Cardiac fibroblast (primary cell): ENCODE data around the gene PTPRN2.

ENCODE experiments used
- DNase-seq, 2 donors: peaks; one replicate each; pipeline versions ENCODE4 v3.0.0 to v3.0.0-alpha.2; 2010; ENCODE audit warnings: low read depth in 2 of 2
- H3K4me3 ChIP-seq, 2 donors: replicated peaks in 1 of 2; 1 replicate in 1 of 2; 2 replicates in 1 of 2; pipeline ENCODE4 v1.5.1; 2011; ENCODE audit warnings: low read depth in 2 of 2, low read length in 2 of 2, mild to moderate bottlenecking in 2 of 2, moderate library complexity in 1 of 2
- CTCF ChIP-seq: IDR thresholded peaks from one replicate; pipeline ENCODE4 v1.5.1; 2011; ENCODE audit warnings: low read depth, mild to moderate bottlenecking, low read length, inconsistent platforms

PTPRN2 gene

DNA sequence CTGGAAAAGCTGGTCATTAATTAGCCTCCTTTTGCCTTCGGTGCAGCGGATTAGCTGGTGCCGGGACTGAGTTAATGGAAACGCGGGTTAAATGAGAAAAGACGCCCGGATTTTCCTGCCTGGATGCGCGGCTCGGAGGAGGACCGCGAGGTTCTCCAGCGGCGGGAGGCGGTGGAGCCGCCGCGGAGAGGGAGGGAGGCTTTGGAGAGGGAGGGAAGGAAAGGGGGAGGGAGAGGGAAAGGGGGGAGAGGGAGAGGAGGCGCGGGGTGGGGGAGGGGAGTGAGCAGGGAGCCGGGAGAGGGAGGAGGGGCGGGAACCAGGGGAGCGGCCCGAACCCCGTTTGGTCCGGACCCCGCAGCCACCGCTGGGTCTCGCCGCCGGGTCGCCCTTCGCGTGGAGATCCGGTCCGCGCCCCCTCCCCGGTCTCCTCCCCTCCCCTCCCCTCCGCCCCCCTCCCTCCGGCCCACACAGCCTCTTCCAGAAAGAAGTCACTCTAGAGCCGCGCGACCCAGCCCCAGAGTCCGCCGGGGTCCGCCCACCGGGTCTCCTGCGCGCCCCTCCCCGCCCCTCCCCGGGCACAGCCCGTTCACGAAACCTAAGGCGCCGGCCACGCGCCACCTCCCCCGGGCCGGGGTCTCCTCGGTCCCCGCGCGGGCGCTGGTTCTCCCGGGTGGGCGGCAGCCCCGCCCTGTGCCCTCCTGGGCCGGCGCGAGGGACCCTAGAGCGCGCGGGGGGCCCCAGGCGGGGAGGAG lies 903.3 kb downstream of the PTPRN2 start:
- no peak for DNase-seq
- H3K4me3 ChIP-seq: no peak overlapping the region
- TF ChIP-seq CTCF: no peak

DNA sequence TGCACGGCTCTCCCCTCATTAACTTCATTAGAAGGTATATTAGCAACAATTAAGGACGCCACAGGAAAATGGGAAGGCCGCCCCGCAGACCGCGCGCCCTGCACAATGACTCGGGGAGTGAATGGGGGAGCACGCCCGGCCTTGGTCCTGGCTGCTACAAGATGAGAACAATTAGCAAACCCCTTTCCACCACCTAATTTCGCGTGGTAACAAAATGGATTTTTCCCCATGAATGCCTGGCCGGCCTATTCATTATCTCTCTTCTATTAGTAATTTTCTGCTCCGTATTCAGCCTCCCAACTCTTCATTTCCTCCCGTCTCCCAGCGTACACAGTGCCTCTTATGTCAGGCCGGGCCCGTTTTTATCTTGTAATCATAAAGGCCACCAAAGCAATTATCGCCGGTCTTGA lies 903.9 kb downstream of the PTPRN2 start:
- DNase-seq: no peak
- no peak for TF ChIP-seq CTCF
- no peak overlapping the region for H3K4me3 ChIP-seq

DNA sequence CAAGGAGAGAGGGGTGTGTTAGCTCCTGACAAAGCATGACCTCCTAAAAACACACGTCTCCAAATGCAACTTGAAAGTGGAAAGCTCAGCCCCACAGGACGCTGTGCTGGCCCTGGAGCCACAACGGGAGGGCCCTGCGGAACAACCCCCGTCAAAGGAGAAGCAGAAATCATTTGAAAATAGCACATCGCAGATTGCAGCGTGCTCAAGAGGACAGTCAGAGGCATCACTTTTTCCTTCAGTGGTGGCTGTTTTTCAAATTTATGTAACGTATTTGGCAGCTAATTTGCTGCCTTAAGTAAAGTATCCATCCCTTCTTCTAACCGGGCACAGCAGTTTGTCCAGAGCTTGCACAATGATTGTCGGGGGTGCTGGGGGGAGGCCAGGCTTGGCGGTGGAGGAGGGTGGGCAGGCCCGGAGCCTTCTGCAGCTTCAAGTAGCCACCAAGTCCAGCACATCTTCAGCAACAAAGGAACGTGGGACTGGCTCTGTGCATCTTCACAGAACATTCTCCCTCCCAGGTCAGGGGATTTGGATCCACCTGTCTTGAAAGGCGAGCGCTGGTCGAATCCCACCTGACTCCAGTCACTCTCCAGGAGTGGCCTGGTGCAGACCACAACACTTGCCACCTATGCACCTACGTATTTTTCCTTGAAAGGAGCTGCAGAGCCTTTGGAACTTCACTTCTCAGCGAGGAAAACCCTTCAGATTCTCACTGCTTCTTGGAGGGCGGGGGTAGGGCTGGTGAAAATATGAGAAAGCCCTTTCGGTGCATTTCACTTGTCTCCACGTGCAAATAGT lies 904.5 kb downstream of the PTPRN2 start:
- no peak overlapping the region for H3K4me3 ChIP-seq

DNA sequence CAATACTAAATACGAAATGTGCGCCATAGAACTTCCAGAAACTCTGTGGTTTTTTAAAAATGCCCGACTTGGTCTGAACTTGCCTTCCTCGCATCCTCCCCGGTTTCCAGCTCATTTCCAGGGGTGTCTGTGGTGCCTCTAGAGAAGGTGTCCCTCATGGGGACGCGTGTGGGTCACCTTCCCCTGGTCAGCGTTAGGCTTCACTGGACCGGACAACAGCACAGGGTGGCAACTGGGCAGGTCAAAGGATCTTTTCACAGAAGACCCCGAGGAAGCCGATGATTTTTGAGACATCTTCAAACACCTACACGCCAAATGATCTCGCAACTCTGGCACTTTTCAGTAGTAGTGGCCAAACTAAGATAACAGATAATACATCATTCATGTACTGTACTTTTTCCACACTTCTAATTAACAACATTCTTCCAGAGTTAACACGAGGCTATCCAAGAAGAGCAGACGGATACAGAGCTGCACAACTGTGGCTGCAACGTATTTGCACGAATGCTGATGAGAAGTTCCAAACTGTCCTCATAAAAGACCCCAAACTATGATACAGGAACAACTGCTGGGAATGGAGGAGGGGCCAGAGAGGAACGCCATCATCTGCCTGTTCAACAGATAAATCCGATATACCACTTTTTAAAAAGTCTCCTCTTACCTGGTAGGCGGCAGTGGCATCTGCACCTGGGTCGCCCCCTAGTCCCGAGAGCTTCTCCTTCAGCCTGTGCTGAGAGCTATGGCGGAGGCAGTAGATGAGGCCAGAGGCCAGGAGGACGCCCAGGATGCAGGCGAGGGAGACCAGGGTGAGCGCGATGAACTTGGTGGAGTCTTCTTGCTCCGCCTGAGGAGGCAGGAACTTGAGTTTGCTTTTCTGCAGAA lies 905.3 kb downstream of the PTPRN2 start:
- H3K4me3 ChIP-seq: no peak overlapping the region
- no peak for TF ChIP-seq CTCF
- no peak for DNase-seq

More for the DNA sequence above, 904.5 kb downstream of the PTPRN2 start:
- TF ChIP-seq CTCF: no peak
- no peak for DNase-seq

DNA sequence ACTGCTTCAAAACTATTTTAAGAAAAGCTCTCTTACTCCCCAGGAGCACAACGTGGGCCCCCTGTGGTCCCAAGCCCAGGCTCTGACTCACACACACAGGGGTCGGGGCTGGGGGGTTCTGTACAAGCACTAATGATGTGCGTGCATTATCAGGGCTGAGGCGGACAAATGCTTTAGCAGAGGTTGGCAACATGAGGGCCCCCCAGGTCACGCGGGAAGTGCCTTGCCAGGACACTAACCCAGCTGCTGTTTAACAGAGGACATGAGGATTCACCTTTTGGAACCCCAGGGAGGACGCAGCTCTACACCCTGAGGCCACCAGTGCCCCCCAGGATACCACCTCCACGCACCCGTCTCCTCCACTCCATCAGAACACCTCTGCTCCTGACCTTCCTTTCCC lies 908.0 kb downstream of the PTPRN2 start:
- H3K4me3 ChIP-seq: no peak overlapping the region
- no peak for DNase-seq
- TF ChIP-seq CTCF: no peak

DNA sequence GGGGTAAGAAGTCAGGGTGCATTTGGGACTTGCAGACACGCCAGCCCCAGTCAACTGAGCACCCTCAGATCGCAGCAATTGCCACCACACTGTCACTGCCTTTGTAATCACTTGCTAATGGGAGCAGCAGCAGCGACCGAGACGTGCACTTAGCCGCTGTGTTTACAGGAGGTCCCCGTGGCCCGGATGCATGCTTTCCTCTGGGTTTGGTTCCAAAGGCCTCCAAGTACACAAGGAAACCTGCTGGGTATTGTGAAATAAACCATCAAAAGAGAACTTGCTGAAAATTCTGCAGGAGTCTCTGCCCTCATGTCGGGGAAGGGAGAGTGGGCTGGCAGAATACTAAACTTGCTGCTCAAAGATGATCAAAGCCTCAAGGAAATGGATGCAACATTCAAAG lies 909.1 kb downstream of the PTPRN2 start:
- no peak for DNase-seq
- no peak for TF ChIP-seq CTCF
- H3K4me3 ChIP-seq: no peak overlapping the region
